Adipose tissue (tissue), 3 donors: Measurements from ENCODE around the gene EIF4G3. TPM values are rescaled to one million over a fixed set of nuclear protein-coding genes. Genes with fewer than 3 reads are reported as not detected.
"Not testable (repeated sequence)": the region's sequence is repeated elsewhere in the genome, so short reads cannot be mapped to it uniquely, and the experiment has no call there.

Experiments
- H3K27ac ChIP-seq: one replicate; pipeline ENCODE4 v1.5.1; 2013; ENCODE audit warnings: low read depth, low read length
- WGBS, 3 donors: extraction: QIAGEN DNeasy Blood & Tissue Kit; methylation state at CpG; one replicate each; pipeline ENCODE4 v1.1.7; 2013; 5-methylcytosine and 5-hydroxymethylcytosine counted together
- polyA plus RNA-seq, 3 donors: library from polyadenylated mRNA; stranded (reverse); fragments of 200-250 nt; gene quantifications; one replicate each; pipeline ENCODE4 v1.2.3, GENCODE V29; 2013
- donor health status: healthy with polysubstance abuse.
- donor health status: Bipolar disorder and iron deficiency.
- donor health status: healthy.

The EIF4G3 gene
- polyA plus RNA-seq, 3 donors: 5.4 to 24.1 (median 19.0) TPM

DNA sequence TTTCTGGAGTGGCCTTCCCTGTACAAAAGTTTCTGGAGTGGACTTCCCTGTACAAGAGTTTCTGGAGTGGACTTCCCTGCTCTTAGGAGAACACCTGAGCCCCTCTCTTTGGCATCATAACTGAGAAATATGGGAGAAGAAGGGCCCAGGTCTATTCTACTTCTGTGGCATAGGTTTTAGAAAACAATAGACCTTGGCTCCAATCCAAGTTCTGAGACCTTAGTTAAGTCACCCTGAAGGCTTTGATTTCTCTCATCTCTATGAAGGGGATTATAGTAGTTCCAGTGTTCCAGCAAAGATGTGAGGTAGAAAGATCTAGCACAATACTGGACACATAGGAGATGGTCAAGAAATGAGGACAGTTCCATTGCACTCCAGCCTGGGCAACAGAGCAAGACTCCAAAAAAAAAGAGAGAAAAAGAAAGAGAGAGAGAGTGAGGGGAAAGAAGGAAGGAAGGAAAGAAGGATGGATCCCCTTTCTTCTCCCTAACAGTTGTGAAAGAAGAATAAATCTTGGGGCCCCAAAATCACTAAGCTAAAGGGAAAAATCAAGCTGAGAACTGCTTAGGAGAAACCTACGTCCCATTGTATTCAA lies 13.3 kb upstream of the EIF4G3 start:
- WGBS, 3 donors: 88 to 97% (median 89%) methylated on average over 1 of the region's 1 CpG
- no peak overlapping the region for H3K27ac ChIP-seq

DNA sequence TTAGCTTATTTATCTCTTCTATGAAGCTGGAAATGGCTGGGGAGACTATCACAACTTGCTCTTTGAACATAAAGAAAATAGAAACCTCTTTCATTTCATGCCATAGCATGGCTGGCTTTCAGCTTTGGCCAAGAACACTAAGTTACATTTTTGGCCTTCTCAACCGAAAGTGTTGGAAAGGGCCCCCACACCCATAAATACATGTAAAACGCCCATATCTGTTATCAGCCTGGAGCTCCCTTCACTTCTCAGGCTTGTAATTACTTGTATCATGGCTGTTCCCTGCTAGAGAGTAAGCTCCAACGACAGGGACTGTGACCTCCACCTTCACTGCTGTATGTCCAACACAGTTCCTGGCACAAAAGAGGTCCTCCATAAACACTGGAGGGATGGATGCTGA lies 12.7 kb upstream of the EIF4G3 start:
- no peak overlapping the region for H3K27ac ChIP-seq
- WGBS, 3 donors: 71 to 78% (median 74%) methylated on average over 3 of the region's 3 CpGs

DNA sequence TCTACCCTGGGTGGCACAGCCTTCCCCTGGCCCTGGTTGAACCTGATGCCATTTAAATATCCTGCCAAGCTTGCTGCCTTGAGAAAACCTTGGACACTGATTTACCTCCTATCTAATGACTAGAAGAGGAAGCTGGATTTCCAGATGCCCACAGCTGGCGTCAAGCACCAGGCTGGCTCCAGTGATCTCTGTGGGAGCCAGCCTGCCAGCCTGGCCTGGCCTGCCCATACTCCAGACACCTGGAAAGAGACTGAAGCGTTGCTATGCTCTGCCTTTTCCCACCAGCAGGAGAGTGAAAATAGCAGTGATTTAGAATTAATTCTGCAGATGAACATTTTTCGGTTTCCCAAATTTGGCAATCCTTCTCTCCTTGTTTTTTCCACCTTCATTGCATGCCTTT lies 11.5 kb upstream of the EIF4G3 start:
- 90 to 94% (median 93%) methylated on average over 3 of the region's 3 CpGs for WGBS, 3 donors
- no peak overlapping the region for H3K27ac ChIP-seq

GRCh38 chr1:21185221-21185731 lies 8.6 kb upstream of the EIF4G3 start:
- WGBS, 3 donors: 92 to 98% (median 94%) methylated on average over 5 of the region's 5 CpGs

GRCh38 chr1:21184276-21184675 lies 7.6 kb upstream of the EIF4G3 start:
- 21 to 42% (median 37%) methylated on average over 1 of the region's 1 CpG for WGBS, 3 donors
- H3K27ac ChIP-seq: no peak overlapping the region

More at GRCh38 chr1:21185221-21185731, 8.6 kb upstream of the EIF4G3 start:
- H3K27ac ChIP-seq: no peak overlapping the region

GRCh38 chr1:21182181-21182731 lies 5.6 kb upstream of the EIF4G3 start:
- WGBS, 3 donors: 80 to 91% (median 83%) methylated on average over 7 of the region's 7 CpGs
- H3K27ac ChIP-seq: no peak overlapping the region

GRCh38 chr1:21178271-21178670 lies 1.6 kb upstream of the EIF4G3 start:
- 96 to 97% (median 97%) methylated on average over 16 of the region's 16 CpGs for WGBS, 3 donors
- not testable (repeated sequence) for H3K27ac ChIP-seq

DNA sequence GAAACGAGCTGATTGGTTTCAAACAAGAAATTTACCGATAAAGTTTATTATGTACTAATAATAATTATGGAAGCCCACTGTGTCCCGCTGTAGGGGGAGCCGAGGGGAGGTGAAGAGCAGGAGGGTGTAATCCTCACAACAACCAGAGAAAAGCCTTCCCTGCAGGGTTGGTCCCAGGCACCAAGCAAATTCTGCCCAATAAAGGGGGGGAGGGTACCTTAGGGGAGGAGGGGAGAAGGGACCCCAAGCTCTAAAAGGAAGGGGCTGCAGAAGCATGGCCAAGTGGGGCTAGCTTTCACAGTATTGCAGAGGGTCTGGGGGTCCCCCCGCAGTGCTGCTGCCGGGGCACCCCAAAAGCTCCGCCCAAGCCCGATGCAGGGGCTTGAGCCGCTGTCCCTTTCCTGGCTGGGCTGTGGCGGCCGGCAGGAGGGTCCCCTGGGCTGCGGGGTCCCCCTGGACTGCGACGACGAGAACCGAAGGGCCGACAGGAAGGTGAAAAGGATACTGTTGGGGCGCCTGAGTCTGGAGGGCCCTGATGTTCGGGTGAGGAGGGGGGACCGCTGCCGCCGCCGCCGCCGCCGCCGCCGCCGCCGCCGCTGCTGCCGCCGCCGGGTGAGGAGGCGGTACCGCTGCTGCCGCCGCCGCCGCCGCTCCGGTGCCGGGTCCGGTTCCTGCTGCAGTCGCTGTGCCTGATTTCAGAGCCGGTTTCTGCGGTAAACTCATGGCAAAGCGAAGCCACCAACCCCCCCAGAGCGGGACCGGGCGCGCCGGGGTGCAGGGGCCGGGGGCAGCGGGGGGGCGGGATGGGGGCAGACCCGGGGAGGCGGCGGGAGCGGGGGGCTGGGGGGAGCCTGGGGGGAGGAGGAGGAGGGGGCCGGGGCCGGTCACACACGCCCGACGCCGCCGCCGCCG lies 771 bp downstream of the EIF4G3 start:
- WGBS, 3 donors: 0 to 1% (median 1%) methylated on average over 31 to 62 of the region's 69 CpGs
- peak overlapping the region; percentile 74 for H3K27ac ChIP-seq

DNA sequence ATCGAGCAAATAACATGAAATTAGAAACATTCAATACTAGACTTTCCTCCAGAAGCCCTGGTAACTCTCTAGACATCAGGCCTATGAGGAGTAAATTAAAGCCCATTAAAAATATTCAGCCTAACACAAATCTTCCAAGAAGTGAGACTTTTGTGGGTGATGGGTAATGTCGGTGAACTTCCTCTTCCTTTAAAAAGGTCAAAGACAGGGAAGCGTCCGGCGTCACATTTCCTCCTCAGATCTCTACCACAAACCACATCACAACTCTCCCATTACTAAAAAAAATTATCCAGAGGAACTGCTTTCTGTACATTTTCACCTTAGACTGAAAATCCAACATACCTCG lies 1.4 kb downstream of the EIF4G3 start:
- H3K27ac ChIP-seq: peak overlapping the region; percentile 74
- WGBS, 3 donors: 1% methylated on average over 6 of the region's 6 CpGs

GRCh38 chr1:21174654-21175323 lies 1.9 kb downstream of the EIF4G3 start:
- no peak overlapping the region for H3K27ac ChIP-seq
- whole genome bisulfite sequencing, 3 donors: 8 to 24% (median 19%) methylated on average over 12 of the region's 12 CpGs

DNA sequence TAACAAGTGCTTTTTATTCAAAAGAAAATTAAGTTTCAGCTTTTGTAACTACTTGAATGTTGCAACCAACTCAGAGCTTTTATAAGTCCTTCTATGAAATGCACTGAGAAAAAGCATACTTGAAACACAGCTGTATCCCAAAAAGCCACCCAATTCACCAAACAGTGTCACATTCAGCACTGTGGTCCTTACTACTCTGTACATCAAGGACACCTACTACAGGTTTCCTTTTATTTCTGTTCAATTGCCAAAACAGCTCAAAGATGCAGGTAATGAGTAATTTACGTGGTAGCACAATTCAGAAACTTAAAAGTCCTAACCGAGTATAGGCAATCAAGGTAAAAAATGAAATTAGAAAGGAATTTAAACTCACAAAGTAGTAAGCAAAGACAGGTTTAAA lies 2.5 kb downstream of the EIF4G3 start:
- WGBS, 3 donors: 45 to 60% (median 52%) methylated on average over 2 of the region's 2 CpGs
- H3K27ac ChIP-seq: no peak overlapping the region

GRCh38 chr1:21173096-21173495 lies 3.6 kb downstream of the EIF4G3 start:
- H3K27ac ChIP-seq: not testable (repeated sequence)
- WGBS, 3 donors: 87 to 93% (median 92%) methylated on average over 11 to 12 of the region's 12 CpGs

DNA sequence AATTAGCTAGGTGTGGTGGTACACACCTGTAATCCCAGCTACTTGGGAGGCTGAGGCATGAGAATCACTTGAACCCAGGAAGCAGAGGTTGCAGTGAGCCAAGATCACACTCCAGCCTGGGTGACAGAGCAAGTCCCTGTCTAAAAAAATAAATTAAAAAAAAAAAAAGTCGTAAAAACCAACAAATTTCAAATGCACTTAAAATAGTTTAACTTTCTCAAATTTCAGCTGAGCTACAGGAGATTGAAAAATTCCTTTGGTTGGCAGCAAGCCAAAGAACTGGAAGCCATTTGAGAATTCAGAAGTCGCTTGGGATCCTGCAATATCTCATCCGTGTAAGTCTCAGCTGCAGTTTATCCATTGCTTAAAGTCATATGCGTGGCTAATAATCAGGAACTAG lies 5.9 kb downstream of the EIF4G3 start:
- not testable (repeated sequence) for H3K27ac ChIP-seq
- 32 to 48% (median 42%) methylated on average over 3 to 4 of the region's 4 CpGs for WGBS, 3 donors

DNA sequence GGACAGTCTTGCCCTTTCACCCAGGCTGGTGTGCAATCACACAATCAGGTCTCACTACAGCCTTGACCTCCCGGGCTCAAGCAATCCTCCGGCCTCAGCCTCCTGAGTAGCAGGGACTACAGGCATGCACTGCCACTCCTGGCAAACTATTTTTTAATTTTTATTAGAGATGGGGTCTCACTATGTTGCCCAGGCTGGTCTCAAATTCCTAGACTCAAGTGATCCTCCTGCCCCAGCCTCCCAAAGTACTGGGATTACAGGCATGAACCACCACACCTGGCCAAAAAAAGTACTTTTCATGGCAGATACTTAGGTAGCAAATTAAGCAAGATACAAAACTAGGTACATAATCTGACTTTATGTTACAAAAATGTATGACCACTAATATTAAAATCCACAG lies 8.3 kb downstream of the EIF4G3 start:
- no peak overlapping the region for H3K27ac ChIP-seq
- WGBS, 3 donors: 95 to 99% (median 97%) methylated on average over 2 of the region's 2 CpGs

- no peak overlapping the region for H3K27ac ChIP-seq
- 52 to 92% (median 74%) methylated on average over 1 of the region's 1 CpG for WGBS, 3 donors
These were observed 11.1 kb downstream of the EIF4G3 start for GRCh38 chr1:21165646-21166045.

GRCh38 chr1:21165076-21165475 lies 11.6 kb downstream of the EIF4G3 start:
- WGBS, 3 donors: 70 to 86% (median 81%) methylated on average over 2 of the region's 2 CpGs

GRCh38 chr1:21164266-21164665 lies 12.4 kb downstream of the EIF4G3 start:
- no peak overlapping the region for H3K27ac ChIP-seq
- WGBS, 3 donors: 89 to 91% (median 91%) methylated on average over 8 of the region's 8 CpGs

More at GRCh38 chr1:21165076-21165475, 11.6 kb downstream of the EIF4G3 start:
- no peak overlapping the region for H3K27ac ChIP-seq

DNA sequence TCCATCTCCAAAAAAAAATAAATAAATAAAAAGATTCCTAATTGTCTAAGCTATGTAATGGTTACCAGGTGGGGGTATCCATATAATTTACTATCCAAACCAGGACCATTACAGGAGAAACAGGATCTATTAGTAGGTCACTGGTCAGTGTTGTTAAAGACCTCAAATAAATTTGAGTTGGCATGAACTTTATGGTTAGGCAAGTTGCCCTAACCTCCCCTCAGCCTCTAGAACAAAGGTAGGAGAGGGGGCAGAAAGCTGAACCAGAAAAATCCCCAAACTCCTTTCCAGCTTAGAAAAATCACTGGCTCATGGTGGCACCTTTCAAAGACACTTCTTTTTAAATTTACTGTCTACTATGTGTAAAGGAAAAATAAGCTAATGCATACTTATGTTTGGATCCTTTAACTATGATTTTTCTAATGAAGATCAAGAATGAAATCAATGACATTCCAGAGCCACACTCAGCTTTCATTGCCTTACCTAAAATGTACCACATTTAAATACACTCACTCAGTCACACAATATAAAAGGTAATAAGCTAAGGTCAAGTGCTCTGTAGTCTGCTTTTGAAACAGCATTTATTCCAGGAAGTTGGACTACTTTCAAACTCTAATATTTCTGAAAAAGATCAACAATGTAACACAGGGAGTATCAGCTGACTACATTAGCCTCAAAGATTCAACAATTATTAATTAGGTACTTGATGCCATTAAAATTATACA lies 13.8 kb downstream of the EIF4G3 start:
- H3K27ac ChIP-seq: no peak overlapping the region
